ENCODE results near the gene POLE2.

- TF ChIP-seq POLR2A (IDR thresholded peaks at IDR 0.05), result no peak
- no peak for TF ChIP-seq CTCF (IDR thresholded peaks at IDR 0.05)
Measured at GRCh38 chr14:49686425-49686824, 1.6 kb downstream of the POLE2 start.
